ENCODE measurements around the gene IGFN1.

Gene IGFN1

GRCh38 chr1:201213106-201213770 is 22.6 kb downstream of the IGFN1 start:
- TF ChIP-seq CTCF (IDR thresholded peaks at IDR 0.05; ENCODE audit: borderline replicate concordance, extremely low read depth, low read length, poor library complexity, severe bottlenecking): no peak
- no peak for ATAC-seq (ENCODE audit: insufficient read depth, low read depth)
- no peak overlapping the region for H3K4me2 ChIP-seq (ENCODE audit: insufficient read depth, low read length)
- H3K4me3 ChIP-seq (ENCODE audit: low read depth in 1 of 2, low read length in 2 of 2): no peak overlapping the region
- no peaks in the 10 kb centered on the region for H3K79me2 ChIP-seq (ENCODE audit: insufficient read depth, low read length)
- H2AFZ ChIP-seq (ENCODE audit: low read depth, low read length): no peak overlapping the region
- DNase-seq: no peak
- H3K4me1 ChIP-seq (ENCODE audit: insufficient read depth, low read length): no peaks in the 10 kb centered on the region
- H3K9me3 ChIP-seq (ENCODE audit: insufficient read depth, low read length, severe bottlenecking): no peaks in the 10 kb centered on the region
- peaks cover 26% of the 10 kb centered on the region for H3K27me3 ChIP-seq (ENCODE audit: insufficient read depth, low read length, poor library complexity)
- H3K27ac ChIP-seq (ENCODE audit: low read length): no peak overlapping the region
- no peak overlapping the region for H3K9ac ChIP-seq (ENCODE audit: low read depth, low read length)
- no peaks in the 10 kb centered on the region for H4K20me1 ChIP-seq (ENCODE audit: insufficient read depth, low read length)
- H3K36me3 ChIP-seq (ENCODE audit: insufficient read depth, low read length): no peaks in the 10 kb centered on the region

- no peaks in the 10 kb centered on the region for H3K9me3 ChIP-seq (ENCODE audit: insufficient read depth, low read length, severe bottlenecking)
- no peak for DNase-seq
- H3K79me2 ChIP-seq (ENCODE audit: insufficient read depth, low read length): no peaks in the 10 kb centered on the region
- H3K9ac ChIP-seq (ENCODE audit: low read depth, low read length): no peak overlapping the region
- H3K4me2 ChIP-seq (ENCODE audit: insufficient read depth, low read length): no peak overlapping the region
- H3K4me3 ChIP-seq (ENCODE audit: low read depth in 1 of 2, low read length in 2 of 2): no peak overlapping the region
- no peak for ATAC-seq (ENCODE audit: insufficient read depth, low read depth)
- no peak overlapping the region for H3K27ac ChIP-seq (ENCODE audit: low read length)
- H3K4me1 ChIP-seq (ENCODE audit: insufficient read depth, low read length): no peaks in the 10 kb centered on the region
- peaks cover 24% of the 10 kb centered on the region for H3K27me3 ChIP-seq (ENCODE audit: insufficient read depth, low read length, poor library complexity)
- no peaks in the 10 kb centered on the region for H3K36me3 ChIP-seq (ENCODE audit: insufficient read depth, low read length)
- TF ChIP-seq CTCF (IDR thresholded peaks at IDR 0.05; ENCODE audit: borderline replicate concordance, extremely low read depth, low read length, poor library complexity, severe bottlenecking) (no peak), EZH2 (IDR thresholded peaks at IDR 0.05; ENCODE audit: borderline replicate concordance, low read depth, low read length, severe bottlenecking) (no peak)
- no peak overlapping the region for H2AFZ ChIP-seq (ENCODE audit: low read depth, low read length)
- H4K20me1 ChIP-seq (ENCODE audit: insufficient read depth, low read length): no peaks in the 10 kb centered on the region
Observed at GRCh38 chr1:201213926-201214325, 23.3 kb downstream of the IGFN1 start.

- Histone ChIP-seq H3K9me3 (ENCODE audit: insufficient read depth, low read length, severe bottlenecking) (no peaks in the 10 kb centered on the region), H3K4me1 (ENCODE audit: insufficient read depth, low read length) (no peaks in the 10 kb centered on the region), H2AFZ (ENCODE audit: low read depth, low read length) (no peak overlapping the region), H3K79me2 (ENCODE audit: insufficient read depth, low read length) (no peaks in the 10 kb centered on the region), H3K9ac (ENCODE audit: low read depth, low read length) (no peak overlapping the region), H3K4me2 (ENCODE audit: insufficient read depth, low read length) (no peak overlapping the region), H3K27ac (ENCODE audit: low read length) (no peak overlapping the region), H3K4me3 (ENCODE audit: low read depth in 1 of 2, low read length in 2 of 2) (no peak overlapping the region), H3K36me3 (ENCODE audit: insufficient read depth, low read length) (no peaks in the 10 kb centered on the region), H4K20me1 (ENCODE audit: insufficient read depth, low read length) (no peaks in the 10 kb centered on the region), H3K27me3 (ENCODE audit: insufficient read depth, low read length, poor library complexity) (peaks cover 24% of the 10 kb centered on the region)
- TF ChIP-seq EZH2 (IDR thresholded peaks at IDR 0.05; ENCODE audit: borderline replicate concordance, low read depth, low read length, severe bottlenecking): no peak
- peak; percentile 31 for TF ChIP-seq CTCF (IDR thresholded peaks at IDR 0.05; ENCODE audit: borderline replicate concordance, extremely low read depth, low read length, poor library complexity, severe bottlenecking)
- DNase-seq (no peak), ATAC-seq (ENCODE audit: insufficient read depth, low read depth) (0 out of 3 replicates have a peak, but pooled peaks have one; percentile 35)
Observed at GRCh38 chr1:201214461-201214860, 23.8 kb downstream of the IGFN1 start.
